HUES6 (cell line): ENCODE measurements around the gene CPT2.
"Not testable (repeated sequence)": the region's sequence is repeated elsewhere in the genome, so short reads cannot be mapped to it uniquely, and the experiment has no call there.

ENCODE experiments used
- H3K27ac ChIP-seq: 2 replicates; pipeline ENCODE4 v1.7.0; 2013; ENCODE audit warnings: low read depth, mild to moderate bottlenecking, low read length, inconsistent platforms
- H3K27me3 ChIP-seq: 2 replicates; pipeline ENCODE4 v1.6.1; 2013; ENCODE audit warnings: low read length; ENCODE audit not compliant: control insufficient read depth, insufficient read depth
- H3K36me3 ChIP-seq: 2 replicates; pipeline ENCODE4 v1.6.1; 2013; ENCODE audit warnings: low read length; ENCODE audit not compliant: control insufficient read depth, insufficient read depth
- H3K4me1 ChIP-seq: 2 replicates; pipeline ENCODE4 v1.6.1; 2013; ENCODE audit warnings: low read length; ENCODE audit not compliant: control insufficient read depth, insufficient read depth
- H3K4me3 ChIP-seq: 2 replicates; pipeline ENCODE4 v1.5.1; 2013; ENCODE audit warnings: low read depth, low read length
- H3K9ac ChIP-seq: one replicate; pipeline ENCODE4 v1.6.1; 2013; ENCODE audit warnings: mild to moderate bottlenecking, low read length
- H3K9me3 ChIP-seq: 2 replicates; pipeline ENCODE4 v1.6.1; 2013; ENCODE audit warnings: low read depth, low read length; ENCODE audit not compliant: control insufficient read depth, insufficient read depth

CPT2 gene

GRCh38 chr1:53197291-53198200 is 922 bp downstream of the CPT2 start:
- Histone ChIP-seq H3K4me1 (peaks cover 15% of the 10 kb centered on the region), H3K36me3 (peaks cover 23% of the 10 kb centered on the region), H3K27me3 (peaks cover 7% of the 10 kb centered on the region), H3K9me3 (no peaks in the 10 kb centered on the region; the same call in 1 of the 2 replicates), H3K9ac (peak overlapping the region; percentile 77), H3K4me3 (peak overlapping the region; percentile 93), H3K27ac (peak overlapping the region; percentile 72; the same call in 1 of the 2 replicates)

- H3K27ac ChIP-seq: no peak overlapping the region
- H3K4me1 ChIP-seq: peaks cover 15% of the 10 kb centered on the region
- H3K4me3 ChIP-seq: no peak overlapping the region
- peaks cover 30% of the 10 kb centered on the region for H3K36me3 ChIP-seq
- no peaks in the 10 kb centered on the region; the same call in 1 of the 2 replicates for H3K9me3 ChIP-seq
- H3K27me3 ChIP-seq: peaks cover 7% of the 10 kb centered on the region
- no peak overlapping the region for H3K9ac ChIP-seq
Measured at GRCh38 chr1:53198241-53198651, 1.6 kb downstream of the CPT2 start.

GRCh38 chr1:53203466-53203865 is 6.8 kb downstream of the CPT2 start:
- Histone ChIP-seq H3K9me3 (peaks cover 33% of the 10 kb centered on the region), H3K9ac (no peak overlapping the region), H3K36me3 (peaks cover 75% of the 10 kb centered on the region), H3K4me1 (no peaks in the 10 kb centered on the region), H3K4me3 (no peak overlapping the region), H3K27ac (no peak overlapping the region), H3K27me3 (no peaks in the 10 kb centered on the region)

GRCh38 chr1:53205496-53205895 is 8.9 kb downstream of the CPT2 start:
- peaks cover 33% of the 10 kb centered on the region for H3K9me3 ChIP-seq
- H3K4me1 ChIP-seq, H3K4me3 ChIP-seq, H3K27me3 ChIP-seq, H3K9ac ChIP-seq, H3K27ac ChIP-seq: not testable (repeated sequence)
- peaks cover 96% of the 10 kb centered on the region for H3K36me3 ChIP-seq

- H3K9me3 ChIP-seq: peaks cover 33% of the 10 kb centered on the region
- not testable (repeated sequence) for H3K4me1 ChIP-seq, H3K9ac ChIP-seq, H3K27me3 ChIP-seq, H3K4me3 ChIP-seq, H3K27ac ChIP-seq
- peaks cover 96% of the 10 kb centered on the region for H3K36me3 ChIP-seq
Measured at GRCh38 chr1:53206083-53206685, 9.6 kb downstream of the CPT2 start.

GRCh38 chr1:53206735-53207379 is 10.2 kb downstream of the CPT2 start:
- H3K4me1 ChIP-seq: no peaks in the 10 kb centered on the region
- no peak overlapping the region for H3K4me3 ChIP-seq
- peaks cover 33% of the 10 kb centered on the region for H3K9me3 ChIP-seq
- H3K9ac ChIP-seq: no peak overlapping the region
- no peak overlapping the region for H3K27ac ChIP-seq
- H3K27me3 ChIP-seq: no peaks in the 10 kb centered on the region
- H3K36me3 ChIP-seq: peaks cover 95% of the 10 kb centered on the region

- Histone ChIP-seq H3K27me3 (no peaks in the 10 kb centered on the region), H3K9ac (no peak overlapping the region), H3K4me3 (no peak overlapping the region), H3K9me3 (peaks cover 33% of the 10 kb centered on the region), H3K27ac (no peak overlapping the region), H3K4me1 (no peaks in the 10 kb centered on the region), H3K36me3 (peaks cover 91% of the 10 kb centered on the region)
Measured at GRCh38 chr1:53207726-53208125, 11.1 kb downstream of the CPT2 start.

GRCh38 chr1:53210352-53210751 is 13.7 kb downstream of the CPT2 start:
- Histone ChIP-seq H3K36me3 (peaks cover 88% of the 10 kb centered on the region), H3K9ac (no peak overlapping the region)

GRCh38 chr1:53210954-53211353 is 14.3 kb downstream of the CPT2 start:
- peaks cover 18% of the 10 kb centered on the region for H3K9me3 ChIP-seq
- H3K27ac ChIP-seq: no peak overlapping the region
- no peaks in the 10 kb centered on the region for H3K4me1 ChIP-seq
- H3K27me3 ChIP-seq: no peaks in the 10 kb centered on the region
- peaks cover 88% of the 10 kb centered on the region for H3K36me3 ChIP-seq
- no peak overlapping the region for H3K4me3 ChIP-seq
- H3K9ac ChIP-seq: no peak overlapping the region

More at GRCh38 chr1:53210352-53210751, 13.7 kb downstream of the CPT2 start:
- no peak overlapping the region for H3K27ac ChIP-seq
- H3K4me1 ChIP-seq: no peaks in the 10 kb centered on the region
- no peak overlapping the region for H3K4me3 ChIP-seq
- no peaks in the 10 kb centered on the region for H3K27me3 ChIP-seq
- peaks cover 23% of the 10 kb centered on the region for H3K9me3 ChIP-seq

GRCh38 chr1:53214376-53214940 is 17.8 kb downstream of the CPT2 start:
- no peak overlapping the region for H3K4me3 ChIP-seq
- peaks cover 81% of the 10 kb centered on the region for H3K36me3 ChIP-seq
- H3K27me3 ChIP-seq: no peaks in the 10 kb centered on the region
- H3K9me3 ChIP-seq: no peaks in the 10 kb centered on the region
- no peaks in the 10 kb centered on the region for H3K4me1 ChIP-seq
- no peak overlapping the region for H3K27ac ChIP-seq
- H3K9ac ChIP-seq: no peak overlapping the region
